Peyer's patch (tissue), 4 donors: Measurements from ENCODE around the gene PPM1E. TPM values are rescaled to one million over a fixed set of nuclear protein-coding genes. Genes with fewer than 3 reads are reported as not detected.

Source experiments
- DNase-seq, 3 donors: peaks; one replicate each; pipeline ENCODE4 v3.0.0-alpha.2; 2017 to 2019
- H3K27ac ChIP-seq, 4 donors: fragments of 200-600 bp; sonication (generic); one replicate each; pipeline ENCODE4 v1.5.1; 2016 to 2019
- H3K27me3 ChIP-seq, 2 donors: fragments of 200-600 bp; sonication (generic); one replicate each; pipeline ENCODE4 v1.5.1; 2019
- H3K36me3 ChIP-seq, 3 donors: fragments of 200-600 bp; sonication (generic); one replicate each; pipeline ENCODE4 v1.5.1; 2016 to 2019
- H3K4me1 ChIP-seq, 4 donors: fragments of 200-600 bp; sonication (generic); one replicate each; pipeline ENCODE4 v1.5.1; 2016 to 2019
- H3K4me3 ChIP-seq, 4 donors: fragments of 200-600 bp; sonication (generic); 1 replicate in 3 of 4; 2 replicates in 1 of 4; pipeline ENCODE4 v1.5.1; 2016 to 2019; ENCODE audit warnings: mild to moderate bottlenecking in 1 of 4
- H3K9me3 ChIP-seq, 4 donors: fragments of 200-600 bp; sonication (generic); one replicate each; pipeline ENCODE4 v1.5.1; 2016 to 2019; ENCODE audit warnings: mild to moderate bottlenecking in 1 of 4
- POLR2A ChIP-seq, 2 donors: fragments of 450-650 bp; IDR thresholded peaks; one replicate each; pipeline ENCODE4 v1.5.1; 2017; ENCODE audit warnings: antibody characterized with exemption in 2 of 2, mild to moderate bottlenecking in 2 of 2, moderate library complexity in 2 of 2
- small RNA-seq, 2 donors: library from RNA; depleted of rRNA; stranded (forward); fragments of <200 nt; gene quantifications; one replicate each; pipeline ENCODE3, GENCODE V24; 2016
- total RNA-seq, 4 donors: library from RNA; depleted of rRNA; stranded (reverse); fragments of >200 nt; gene quantifications; one replicate each; pipeline ENCODE4 v1.1.0, GENCODE V29; 2016
- TF ChIP-seq, protein P1 (sequence below), 6 experiments: fragments of 450-650 bp in 4 of 6; fragments of 200-600 bp in 2 of 6; sonication (generic) in 1 of 6; IDR thresholded peaks; one replicate each; pipeline ENCODE4 v1.5.1; 2017 to 2019; ENCODE audit warnings: antibody characterized with exemption in 6 of 6, mild to moderate bottlenecking in 3 of 6, moderate library complexity in 1 of 6

Gene PPM1E
- total RNA-seq, 4 donors from 2014 or later: 0.13 to 0.18 TPM; not detected in 2

DNA sequence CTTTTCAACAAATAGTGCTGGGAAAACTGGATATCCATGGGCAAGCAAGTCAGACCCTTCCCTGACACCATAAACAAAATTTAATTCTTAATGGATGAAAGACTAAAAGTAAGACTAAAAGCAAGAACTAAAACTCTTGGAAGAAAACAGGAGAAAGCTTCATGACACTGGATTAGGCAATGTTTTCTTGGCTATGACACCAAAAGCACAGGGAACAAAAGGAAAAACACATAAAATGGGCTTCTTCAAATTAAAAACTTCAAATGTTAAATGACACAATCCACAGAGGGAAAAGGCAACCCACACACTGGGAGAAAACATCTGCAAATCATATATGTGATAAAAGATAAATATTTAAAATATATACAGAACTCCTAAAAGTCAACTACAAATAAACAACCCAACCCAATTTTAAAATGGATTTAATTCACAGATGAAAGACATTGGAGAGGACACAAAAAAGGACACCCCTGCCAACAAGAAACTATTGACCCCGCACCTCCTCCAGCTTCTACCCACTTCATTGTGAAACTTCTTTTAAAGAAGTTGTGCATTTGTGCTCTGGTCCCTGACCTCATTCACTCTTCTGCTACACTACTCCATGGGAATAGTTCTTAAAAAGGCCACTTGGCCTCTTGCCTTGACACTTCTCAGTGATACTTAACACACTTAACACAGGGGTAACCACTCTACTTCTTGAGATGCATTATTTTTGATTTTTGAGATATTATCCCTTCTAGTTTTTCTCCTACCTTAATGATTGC, 270.7 kb downstream of the PPM1E start:
- no peak overlapping the region for H3K4me3 ChIP-seq
- H3K27ac ChIP-seq: no peak overlapping the region
- no peak for DNase-seq
- no peaks in the 10 kb centered on the region for H3K4me1 ChIP-seq
- peaks cover 0 to 12% (median 0%) of the 10 kb centered on the region in 3 donors for H3K36me3 ChIP-seq
- H3K27me3 ChIP-seq: no peaks in the 10 kb centered on the region
- no peaks in the 10 kb centered on the region for H3K9me3 ChIP-seq
- TF ChIP-seq, protein P1, sequence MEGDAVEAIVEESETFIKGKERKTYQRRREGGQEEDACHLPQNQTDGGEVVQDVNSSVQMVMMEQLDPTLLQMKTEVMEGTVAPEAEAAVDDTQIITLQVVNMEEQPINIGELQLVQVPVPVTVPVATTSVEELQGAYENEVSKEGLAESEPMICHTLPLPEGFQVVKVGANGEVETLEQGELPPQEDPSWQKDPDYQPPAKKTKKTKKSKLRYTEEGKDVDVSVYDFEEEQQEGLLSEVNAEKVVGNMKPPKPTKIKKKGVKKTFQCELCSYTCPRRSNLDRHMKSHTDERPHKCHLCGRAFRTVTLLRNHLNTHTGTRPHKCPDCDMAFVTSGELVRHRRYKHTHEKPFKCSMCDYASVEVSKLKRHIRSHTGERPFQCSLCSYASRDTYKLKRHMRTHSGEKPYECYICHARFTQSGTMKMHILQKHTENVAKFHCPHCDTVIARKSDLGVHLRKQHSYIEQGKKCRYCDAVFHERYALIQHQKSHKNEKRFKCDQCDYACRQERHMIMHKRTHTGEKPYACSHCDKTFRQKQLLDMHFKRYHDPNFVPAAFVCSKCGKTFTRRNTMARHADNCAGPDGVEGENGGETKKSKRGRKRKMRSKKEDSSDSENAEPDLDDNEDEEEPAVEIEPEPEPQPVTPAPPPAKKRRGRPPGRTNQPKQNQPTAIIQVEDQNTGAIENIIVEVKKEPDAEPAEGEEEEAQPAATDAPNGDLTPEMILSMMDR (IDR thresholded peaks at IDR 0.05): no peak
- TF ChIP-seq POLR2A (IDR thresholded peaks at IDR 0.05): no peak

DNA sequence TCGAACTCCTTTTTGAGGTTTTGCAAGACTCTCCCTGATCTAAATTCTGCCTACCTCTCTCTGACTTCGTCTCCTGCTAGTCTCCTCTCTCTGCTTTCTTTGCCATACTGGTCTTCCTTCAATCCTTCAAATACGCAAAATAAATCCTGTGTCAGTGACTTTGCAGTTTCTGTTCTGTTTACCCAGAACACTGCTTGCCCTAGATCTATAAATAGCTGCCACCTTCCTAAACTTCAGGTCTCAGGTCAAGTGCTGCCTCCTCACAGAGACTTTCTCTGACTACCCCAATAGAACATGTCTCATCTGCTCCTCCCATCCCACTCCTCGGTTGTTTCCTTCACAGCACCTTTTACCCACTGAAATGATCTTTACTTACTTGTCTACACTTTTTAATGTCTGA, 272.1 kb downstream of the PPM1E start:
- no peak for DNase-seq

DNA sequence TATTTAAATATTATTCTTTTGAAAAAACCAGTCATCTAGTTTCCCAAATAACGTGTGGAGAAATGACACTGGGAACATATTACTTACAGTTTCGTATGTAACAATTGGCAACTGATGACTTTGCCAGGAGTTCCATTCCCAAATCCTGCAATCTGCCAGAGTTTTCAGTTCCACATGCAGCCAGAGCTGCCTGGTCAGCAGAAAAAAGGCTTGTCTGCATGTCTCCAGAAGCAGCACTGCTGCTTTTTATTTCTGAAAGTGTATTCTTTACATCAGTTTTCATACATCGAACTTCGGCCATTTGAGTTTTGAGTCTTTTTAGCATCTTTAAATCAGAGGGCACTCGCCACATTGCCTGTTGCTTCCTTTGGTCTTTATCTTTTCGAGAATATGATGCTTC, 272.7 kb downstream of the PPM1E start:
- TF ChIP-seq POLR2A (IDR thresholded peaks at IDR 0.05): no peak
- TF ChIP-seq, protein P1 (IDR thresholded peaks at IDR 0.05): no peak
- DNase-seq: no peak

More for the DNA sequence above, 272.1 kb downstream of the PPM1E start:
- Histone ChIP-seq H3K36me3 (peaks cover 0 to 10% (median 0%) of the 10 kb centered on the region in 3 donors), H3K27me3 (no peaks in the 10 kb centered on the region), H3K9me3 (no peaks in the 10 kb centered on the region), H3K27ac (no peak overlapping the region), H3K4me3 (no peak overlapping the region), H3K4me1 (no peaks in the 10 kb centered on the region)
- TF ChIP-seq POLR2A (IDR thresholded peaks at IDR 0.05): no peak
- TF ChIP-seq, protein P1 (IDR thresholded peaks at IDR 0.05): no peak

DNA sequence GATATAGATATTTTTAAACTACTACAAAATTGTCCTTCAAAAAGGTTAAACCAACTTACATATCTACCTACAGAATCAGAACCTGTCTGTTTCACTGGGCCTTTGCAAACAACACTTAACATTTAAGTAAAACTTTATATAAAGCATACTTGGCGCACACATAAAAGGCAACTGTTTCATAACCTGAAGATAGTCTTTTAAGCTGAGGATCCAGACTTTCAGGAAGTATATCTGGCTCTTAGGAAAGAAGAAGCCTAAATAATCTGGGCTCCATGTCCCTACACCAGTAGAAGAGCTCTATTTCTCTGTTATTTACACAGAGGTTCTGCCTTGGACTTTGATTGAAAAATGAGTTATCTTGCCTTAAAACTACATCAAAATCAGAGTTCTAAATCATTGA, 275.2 kb downstream of the PPM1E start:
- Histone ChIP-seq H3K4me1 (no peaks in the 10 kb centered on the region), H3K36me3 (peaks cover 0 to 10% (median 0%) of the 10 kb centered on the region in 3 donors), H3K27me3 (no peaks in the 10 kb centered on the region), H3K4me3 (no peak overlapping the region), H3K9me3 (no peaks in the 10 kb centered on the region), H3K27ac (no peak overlapping the region)
- TF ChIP-seq, protein P1 (IDR thresholded peaks at IDR 0.05): no peak
- no peak for TF ChIP-seq POLR2A (IDR thresholded peaks at IDR 0.05)
- no peak for DNase-seq

More for the DNA sequence above, 272.7 kb downstream of the PPM1E start:
- no peak overlapping the region for H3K4me3 ChIP-seq
- H3K27ac ChIP-seq: no peak overlapping the region
- no peaks in the 10 kb centered on the region for H3K4me1 ChIP-seq
- peaks cover 0 to 10% (median 0%) of the 10 kb centered on the region in 3 donors for H3K36me3 ChIP-seq
- H3K27me3 ChIP-seq: no peaks in the 10 kb centered on the region
- no peaks in the 10 kb centered on the region for H3K9me3 ChIP-seq

Small RNAs within 50 kb of the gene (small RNA-seq; reads per million reads assigned to genes)
- 0 reads per million in 2 donors for gene AC025521.1
- gene RF00017: 0 reads per million in 2 donors
- 0 reads per million in 2 donors for gene RNU6-518P

Other genes with a start within 250 kb of the PPM1E start
- gene MTMR4, start 241.2 kb upstream of the PPM1E start, total RNA-seq: 100 to 1,000 TPM in 2 of 4 donors, 10 to 100 TPM in 2; 46.2 to 129 (median 105) TPM
- under 1 TPM in 1 of 4 donors, not detected in 3; 0.13 TPM for gene TEX14, start 63.8 kb upstream of the PPM1E start, total RNA-seq
- 10 to 100 TPM in 1 of 4 donors, 1 to 10 TPM in 3; 4.0 to 41.3 (median 8.3) TPM for gene RAD51C, start 63.3 kb upstream of the PPM1E start, total RNA-seq